ENCODE results near the gene SAPCD2.

The SAPCD2 gene

DNA sequence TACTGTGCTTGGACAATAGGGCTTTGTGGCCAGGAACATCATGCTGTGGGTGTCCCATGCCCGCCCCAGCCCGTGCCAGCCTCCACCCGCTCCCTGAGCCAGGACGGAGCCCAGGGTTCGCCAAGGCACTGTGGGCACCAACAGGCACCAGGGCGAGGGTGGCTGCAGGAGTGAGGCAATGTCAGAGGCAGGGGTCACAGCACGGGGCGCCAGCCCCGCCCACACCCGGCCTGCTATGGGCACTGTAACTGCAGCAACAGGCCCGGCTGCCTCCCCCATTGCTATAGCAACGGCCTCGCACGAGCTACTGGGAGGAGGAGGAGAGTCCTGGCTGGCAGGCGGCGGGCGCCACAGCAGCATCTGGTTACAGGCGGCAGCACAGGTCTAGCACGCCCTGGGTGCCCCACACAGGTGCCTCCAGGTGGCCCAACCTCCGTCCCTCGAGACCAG is 44.8 kb downstream of the SAPCD2 start:
- POLR2A ChIA-PET, result interaction anchor here (1.0 to 1.9 kb wide), 3 partner anchors 9 to 61 kb away, joined by 4 to 6 read pairs (median 4); partner anchors contain the start of gene PAXX
- no peaks in the 10 kb centered on the region for H3K9me3 ChIP-seq (ENCODE audit: control insufficient read depth, insufficient read depth, low read depth, low read length)
- CTCF ChIA-PET, result interaction anchor here (0.9 to 5.8 kb wide), 6 partner anchors 10 to 81 kb away, joined by 3 to 86 read pairs (median 13); partner anchors contain the start of genes FBXW5 and SAPCD2
- H3K27ac ChIP-seq (ENCODE audit: extremely low read depth, low read depth, low read length), result no peak overlapping the region
- TF ChIP-seq SCRT2 (tag by site-specific recombination; IDR thresholded peaks at IDR 0.05) (peak; percentile 71), ZFHX2 (tag by site-specific recombination; conservative IDR thresholded peaks at IDR 0.05) (peak; percentile 54), ZNF202 (tag by site-specific recombination; IDR thresholded peaks at IDR 0.05; ENCODE audit: borderline replicate concordance) (no peak), EGR2 (tag by site-specific recombination; IDR thresholded peaks at IDR 0.05; ENCODE audit: low read depth) (0 out of 2 replicates have a peak, but pooled peaks have one; percentile 15)
- TF ChIP-seq, protein P1, sequence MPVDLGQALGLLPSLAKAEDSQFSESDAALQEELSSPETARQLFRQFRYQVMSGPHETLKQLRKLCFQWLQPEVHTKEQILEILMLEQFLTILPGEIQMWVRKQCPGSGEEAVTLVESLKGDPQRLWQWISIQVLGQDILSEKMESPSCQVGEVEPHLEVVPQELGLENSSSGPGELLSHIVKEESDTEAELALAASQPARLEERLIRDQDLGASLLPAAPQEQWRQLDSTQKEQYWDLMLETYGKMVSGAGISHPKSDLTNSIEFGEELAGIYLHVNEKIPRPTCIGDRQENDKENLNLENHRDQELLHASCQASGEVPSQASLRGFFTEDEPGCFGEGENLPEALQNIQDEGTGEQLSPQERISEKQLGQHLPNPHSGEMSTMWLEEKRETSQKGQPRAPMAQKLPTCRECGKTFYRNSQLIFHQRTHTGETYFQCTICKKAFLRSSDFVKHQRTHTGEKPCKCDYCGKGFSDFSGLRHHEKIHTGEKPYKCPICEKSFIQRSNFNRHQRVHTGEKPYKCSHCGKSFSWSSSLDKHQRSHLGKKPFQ (tag by site-specific recombination; IDR thresholded peaks at IDR 0.05), result no peak
- TF ChIP-seq, protein P2, sequence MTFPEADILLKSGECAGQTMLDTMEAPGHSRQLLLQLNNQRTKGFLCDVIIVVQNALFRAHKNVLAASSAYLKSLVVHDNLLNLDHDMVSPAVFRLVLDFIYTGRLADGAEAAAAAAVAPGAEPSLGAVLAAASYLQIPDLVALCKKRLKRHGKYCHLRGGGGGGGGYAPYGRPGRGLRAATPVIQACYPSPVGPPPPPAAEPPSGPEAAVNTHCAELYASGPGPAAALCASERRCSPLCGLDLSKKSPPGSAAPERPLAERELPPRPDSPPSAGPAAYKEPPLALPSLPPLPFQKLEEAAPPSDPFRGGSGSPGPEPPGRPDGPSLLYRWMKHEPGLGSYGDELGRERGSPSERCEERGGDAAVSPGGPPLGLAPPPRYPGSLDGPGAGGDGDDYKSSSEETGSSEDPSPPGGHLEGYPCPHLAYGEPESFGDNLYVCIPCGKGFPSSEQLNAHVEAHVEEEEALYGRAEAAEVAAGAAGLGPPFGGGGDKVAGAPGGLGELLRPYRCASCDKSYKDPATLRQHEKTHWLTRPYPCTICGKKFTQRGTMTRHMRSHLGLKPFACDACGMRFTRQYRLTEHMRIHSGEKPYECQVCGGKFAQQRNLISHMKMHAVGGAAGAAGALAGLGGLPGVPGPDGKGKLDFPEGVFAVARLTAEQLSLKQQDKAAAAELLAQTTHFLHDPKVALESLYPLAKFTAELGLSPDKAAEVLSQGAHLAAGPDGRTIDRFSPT (tag by site-specific recombination; IDR thresholded peaks at IDR 0.05), result peak; percentile 77; the same call in 1 of the 2 replicates
- peaks cover 2% of the 10 kb centered on the region; the same call in 1 of the 2 replicates for H3K4me1 ChIP-seq (ENCODE audit: control insufficient read depth, insufficient read depth, low read length)
- H3K4me3 ChIP-seq (ENCODE audit: low read depth, low read length), result no peak overlapping the region
- H3K36me3 ChIP-seq (ENCODE audit: control insufficient read depth in 2 of 2, insufficient read depth in 1 of 2, low read length in 2 of 2), result peaks cover 0 to 8% of the 10 kb centered on the region in 2 experiments; a peak in 1 of 3 replicates

DNA sequence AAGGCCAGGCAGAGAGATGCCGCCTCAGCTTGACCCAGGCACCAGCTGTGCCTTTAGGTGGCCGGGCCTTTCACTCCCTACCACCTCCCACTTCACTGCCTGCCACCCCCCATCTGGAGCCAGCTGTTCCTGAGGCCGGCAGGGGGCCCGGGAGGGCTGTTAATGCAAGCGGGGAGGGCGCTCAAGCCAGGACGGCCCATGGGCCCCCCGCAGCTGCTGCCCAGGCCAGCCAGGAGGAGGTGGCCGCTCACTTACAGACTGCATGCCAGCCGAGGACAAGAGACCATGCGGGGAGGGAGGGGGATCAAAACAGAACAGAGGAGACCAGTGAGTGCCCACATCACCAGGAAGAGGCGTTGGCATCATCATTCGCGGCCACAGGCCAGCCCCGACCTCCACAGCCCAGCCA is 46.8 kb downstream of the SAPCD2 start:
- Histone ChIP-seq H3K9me3 (ENCODE audit: control insufficient read depth, insufficient read depth, low read depth, low read length) (no peaks in the 10 kb centered on the region), H3K27ac (ENCODE audit: extremely low read depth, low read depth, low read length) (no peak overlapping the region), H3K36me3 (ENCODE audit: control insufficient read depth in 2 of 2, insufficient read depth in 1 of 2, low read length in 2 of 2) (peaks cover 0 to 13% of the 10 kb centered on the region in 2 experiments; a peak in 1 of 3 replicates), H3K4me1 (ENCODE audit: control insufficient read depth, insufficient read depth, low read length) (peaks cover 2% of the 10 kb centered on the region; the same call in 1 of the 2 replicates), H3K4me3 (ENCODE audit: low read depth, low read length) (no peak overlapping the region)
- CTCF ChIA-PET, result interaction anchor here (0.6 to 3.7 kb wide), 2 partner anchors 9 to 12 kb away, joined by 3 to 19 read pairs; no protein-coding TSS in a partner anchor
- POLR2A ChIA-PET, result interaction anchor here (1.1 kb wide), 1 partner anchor 184 kb away, joined by 3 read pairs; no protein-coding TSS in a partner anchor
- TF ChIP-seq GLIS1 (tag by site-specific recombination; IDR thresholded peaks at IDR 0.05), result peak; percentile 72
- TF ChIP-seq ZNF211 (tag by site-specific recombination; IDR thresholded peaks at IDR 0.05; ENCODE audit: low read depth), result no peak
- peak; percentile 90 for TF ChIP-seq ZIC2 (tag by site-specific recombination; IDR thresholded peaks at IDR 0.05)
- no peak for TF ChIP-seq ZXDB (tag by site-specific recombination; IDR thresholded peaks at IDR 0.05)

DNA sequence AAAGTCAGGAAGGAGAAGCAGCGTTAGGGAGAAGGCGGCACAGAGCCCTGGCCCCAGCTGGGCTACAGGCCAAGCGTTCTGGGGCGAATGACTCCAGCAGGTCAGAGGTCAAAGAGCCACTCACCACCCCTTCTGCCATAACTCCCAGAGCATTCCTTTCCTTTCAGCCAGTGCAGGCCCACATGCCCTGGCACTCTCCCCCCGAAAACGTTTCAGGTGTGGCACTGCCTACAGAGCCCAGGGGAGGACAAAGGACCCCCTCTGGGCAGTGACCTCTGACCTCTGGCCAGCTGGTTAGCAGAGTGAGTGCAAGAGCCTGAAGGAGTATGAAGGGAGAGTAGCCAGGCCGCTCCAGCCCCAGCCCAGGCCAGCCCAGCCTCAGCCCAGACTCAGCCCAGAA is 47.2 kb downstream of the SAPCD2 start:
- no peaks in the 10 kb centered on the region for H3K9me3 ChIP-seq (ENCODE audit: control insufficient read depth, insufficient read depth, low read depth, low read length)
- H3K4me1 ChIP-seq (ENCODE audit: control insufficient read depth, insufficient read depth, low read length), result peaks cover 2% of the 10 kb centered on the region; the same call in 1 of the 2 replicates
- no peak overlapping the region for H3K27ac ChIP-seq (ENCODE audit: extremely low read depth, low read depth, low read length)
- ChIA-PET CTCF (interaction anchor here (0.6 to 3.7 kb wide), 3 partner anchors 9 to 21 kb away, joined by 3 to 19 read pairs (median 5); no protein-coding TSS in a partner anchor), POLR2A (interaction anchor here (1.1 kb wide), 1 partner anchor 183 kb away, joined by 3 read pairs; no protein-coding TSS in a partner anchor)
- H3K36me3 ChIP-seq (ENCODE audit: control insufficient read depth in 2 of 2, insufficient read depth in 1 of 2, low read length in 2 of 2), result peaks cover 0 to 14% of the 10 kb centered on the region in 2 experiments; a peak in 1 of 3 replicates
- TF ChIP-seq ZNF521 (tag by site-specific recombination; IDR thresholded peaks at IDR 0.05), result no peak
- peak; percentile 99 for TF ChIP-seq BCL11B (tag by site-specific recombination; IDR thresholded peaks at IDR 0.05; ENCODE audit: low read depth)
- peak; percentile 99 for TF ChIP-seq BCL11A (tag by site-specific recombination; IDR thresholded peaks at IDR 0.05; ENCODE audit: low read depth)
- peak; percentile 62; the same call in 1 of the 2 replicates for TF ChIP-seq ZBTB7A (tag by site-specific recombination; IDR thresholded peaks at IDR 0.05; ENCODE audit: low read depth)
- H3K4me3 ChIP-seq (ENCODE audit: low read depth, low read length), result no peak overlapping the region
